Measurements from ENCODE around the gene AVPR1B.

Gene AVPR1B

GRCh38 chr1:206111271-206111927 lies 5.8 kb downstream of the AVPR1B start:
- no peak for DNase-seq (ENCODE audit: low read depth)

- no peak for DNase-seq (ENCODE audit: low read depth)
Observed at GRCh38 chr1:206110820-206111219, 6.4 kb downstream of the AVPR1B start.

- DNase-seq (ENCODE audit: low read depth): no peak
Observed at GRCh38 chr1:206110161-206110560, 7.0 kb downstream of the AVPR1B start.

DNA sequence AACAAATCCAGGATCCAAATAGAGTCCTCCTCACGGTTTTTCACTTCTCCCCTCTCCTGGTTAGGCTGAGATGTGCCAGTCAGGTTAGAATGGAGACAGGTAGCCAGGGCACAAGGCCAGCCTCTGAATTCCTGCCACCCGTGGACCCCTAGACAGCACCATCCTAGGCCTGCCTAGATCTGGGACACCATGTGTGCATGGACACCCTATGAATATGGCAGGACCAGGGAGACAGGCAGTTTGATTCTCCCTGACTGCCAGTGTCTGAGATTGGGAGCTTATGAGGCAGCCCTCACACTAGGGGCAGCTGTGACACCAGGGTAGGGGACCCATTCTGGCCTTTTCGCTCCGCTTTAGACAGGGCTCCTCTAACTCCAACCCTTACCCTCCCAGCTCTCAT lies 7.5 kb downstream of the AVPR1B start:
- DNase-seq (ENCODE audit: low read depth): no peak

GRCh38 chr1:206108635-206109034 lies 8.6 kb downstream of the AVPR1B start:
- DNase-seq (ENCODE audit: low read depth): no peak

DNA sequence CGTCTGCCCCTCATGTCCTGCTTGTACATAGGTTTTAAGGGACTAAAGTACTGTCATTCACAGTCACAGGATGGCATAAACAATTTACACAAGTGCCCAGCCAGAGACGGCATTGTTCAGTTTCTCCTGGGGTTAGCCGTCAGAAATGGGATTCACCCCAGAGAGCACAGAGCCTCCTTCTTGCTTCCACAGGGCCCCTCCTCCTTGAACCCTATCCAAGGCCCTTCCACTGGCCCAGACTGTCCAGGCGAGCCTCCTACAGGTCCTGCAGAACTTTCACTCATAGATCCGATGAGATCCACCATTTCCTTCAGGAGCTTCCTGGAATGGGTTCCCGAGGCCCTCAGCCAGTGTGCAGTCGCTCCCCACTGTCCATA lies 10.0 kb downstream of the AVPR1B start:
- no peak for DNase-seq (ENCODE audit: low read depth)

DNA sequence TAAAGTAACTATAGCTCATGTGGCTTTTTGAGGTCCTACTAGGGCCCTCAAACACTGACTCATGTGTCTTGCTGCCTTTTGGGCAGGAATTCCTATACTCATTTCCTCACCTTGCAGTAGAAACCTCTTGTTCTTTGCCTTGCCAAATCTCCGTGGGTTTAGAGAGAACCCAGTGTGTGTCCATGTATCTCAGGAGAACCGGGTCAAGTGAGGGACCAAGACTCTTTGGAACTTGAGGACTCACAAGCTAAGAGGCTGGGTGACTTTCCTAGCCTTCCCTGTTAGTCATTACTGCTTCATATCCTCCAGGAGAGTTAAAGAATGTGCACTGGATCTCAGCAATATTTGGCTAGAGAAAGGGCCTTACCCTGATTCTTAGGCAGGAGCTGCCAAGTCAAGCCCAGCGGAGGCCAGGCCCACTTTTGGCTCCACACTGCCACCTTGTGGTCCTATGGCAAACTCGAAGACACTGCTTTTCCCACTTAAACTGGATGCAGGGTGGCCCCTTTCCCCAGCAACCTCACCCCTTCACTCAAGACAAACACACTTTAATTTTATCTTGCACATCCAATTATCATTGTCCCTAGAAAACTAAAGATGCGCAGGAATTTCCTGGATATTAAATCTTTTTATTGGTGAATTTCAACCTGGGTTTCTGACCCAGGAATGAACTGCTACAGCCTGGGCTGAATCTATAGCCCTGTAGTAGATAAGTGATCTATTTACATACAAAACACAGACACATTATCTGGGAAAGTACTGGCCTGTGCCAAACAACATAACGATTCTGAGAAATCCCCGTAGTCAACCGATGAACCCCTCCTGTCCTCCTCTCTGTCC lies 10.6 kb downstream of the AVPR1B start:
- DNase-seq (ENCODE audit: low read depth): peak; percentile 34

DNA sequence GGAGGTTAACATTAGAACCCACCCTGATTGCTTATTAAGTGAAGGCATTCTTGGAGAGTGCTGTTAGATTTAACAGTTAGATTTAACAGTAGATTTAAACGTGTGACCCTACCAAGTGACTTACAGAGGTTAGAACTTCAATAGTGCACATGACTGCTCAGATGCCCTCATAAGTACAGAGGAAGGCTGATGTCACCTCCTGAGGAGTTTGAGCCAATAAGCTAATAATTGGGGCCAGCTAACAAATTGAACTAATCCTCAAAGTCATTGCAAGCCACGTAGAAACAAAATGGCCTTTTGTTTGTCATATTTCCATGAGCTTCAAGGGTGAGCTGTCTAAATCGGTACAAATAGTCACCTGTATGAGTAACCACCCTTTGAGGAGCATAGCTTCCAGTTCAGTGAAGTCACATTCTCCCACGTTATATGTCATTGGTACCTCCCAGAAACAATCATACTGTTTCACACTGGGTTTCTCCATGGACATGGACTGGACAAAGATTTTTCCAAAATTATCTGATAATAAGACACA lies 11.7 kb downstream of the AVPR1B start:
- no peak for DNase-seq (ENCODE audit: low read depth)

DNA sequence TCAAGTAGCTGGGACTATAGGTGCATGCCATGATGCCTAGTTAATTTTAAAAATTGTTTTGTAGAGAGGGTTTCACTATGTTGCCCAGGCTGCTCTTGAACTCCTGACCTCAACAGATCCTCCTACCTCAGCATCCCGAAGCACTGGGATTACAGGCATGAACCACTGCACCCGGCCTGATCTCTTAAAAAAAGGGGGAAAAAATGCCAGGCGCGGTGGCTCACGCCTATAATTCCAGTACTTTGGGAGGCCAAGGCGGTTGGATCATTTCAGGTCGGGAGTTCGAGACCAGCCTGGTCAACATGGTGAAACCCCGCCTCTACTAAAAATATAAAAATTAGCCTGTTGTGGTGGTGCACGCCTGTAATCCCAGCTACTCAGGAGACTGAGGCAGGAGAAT lies 13.2 kb downstream of the AVPR1B start:
- no peak for DNase-seq (ENCODE audit: low read depth)

DNA sequence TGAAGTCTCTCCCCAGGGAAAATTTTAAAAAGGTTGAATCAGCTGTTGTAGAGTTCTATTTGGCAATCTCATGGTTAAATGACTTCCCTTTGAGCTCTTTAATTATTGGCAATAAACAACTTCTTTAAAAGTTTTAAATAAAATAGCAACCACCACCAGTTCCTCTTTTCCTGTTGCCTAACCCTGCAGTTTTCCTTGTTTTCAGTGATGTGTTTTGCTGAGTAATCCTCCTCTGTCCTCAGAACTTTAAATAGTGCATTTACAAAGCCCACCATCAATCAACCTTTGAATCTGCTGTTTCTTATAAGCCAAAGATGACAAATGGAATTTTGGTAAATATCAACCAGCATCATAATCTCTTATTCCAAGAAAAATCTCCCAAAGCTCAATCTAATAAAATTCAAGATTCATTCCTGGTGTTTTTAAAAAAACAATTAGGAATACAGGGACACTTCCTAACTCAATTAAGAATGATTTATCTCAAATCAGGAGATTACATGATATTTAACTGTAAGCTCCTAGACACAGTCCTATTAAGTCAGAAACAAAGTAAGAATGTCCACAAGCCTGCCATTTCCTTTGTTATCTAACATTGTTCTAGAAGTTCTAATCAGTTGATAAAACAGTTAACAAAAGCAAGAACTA lies 14.8 kb downstream of the AVPR1B start:
- no peak for DNase-seq (ENCODE audit: low read depth)

GRCh38 chr1:206101351-206102045 lies 15.7 kb downstream of the AVPR1B start:
- no peak for DNase-seq (ENCODE audit: low read depth)

GRCh38 chr1:206100226-206100815 lies 16.9 kb downstream of the AVPR1B start:
- no peak for DNase-seq (ENCODE audit: low read depth)

DNA sequence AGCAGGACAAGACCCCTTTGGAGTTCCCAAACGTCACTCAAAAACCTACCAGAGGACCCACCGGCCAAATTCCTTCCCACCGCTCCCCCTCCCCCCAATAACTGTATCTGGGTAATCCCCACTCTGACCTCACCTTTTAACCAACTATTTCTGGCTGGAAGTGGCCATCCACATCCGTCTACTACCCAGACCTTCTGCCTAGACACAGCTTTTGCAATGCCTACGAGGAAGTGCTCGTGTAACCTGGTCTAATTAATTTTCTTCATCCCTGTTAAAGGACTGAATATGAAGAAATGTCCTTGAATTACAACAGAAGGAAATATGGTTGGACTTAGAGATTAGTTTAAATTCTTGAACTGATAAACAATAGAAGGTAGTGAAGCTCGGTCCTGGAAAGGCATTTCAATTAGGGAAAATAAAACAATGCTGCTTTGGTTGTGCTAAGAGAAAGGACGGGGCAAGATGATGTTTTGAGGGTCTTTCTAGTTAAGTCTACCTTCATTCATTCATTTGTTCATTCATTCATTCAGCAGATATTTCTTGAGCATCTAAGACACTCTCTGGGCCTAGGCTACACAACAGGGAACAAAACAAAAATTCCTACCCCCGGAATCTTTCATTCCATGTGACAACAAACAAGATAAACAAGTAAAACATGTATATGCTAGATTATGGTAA lies 18.8 kb downstream of the AVPR1B start:
- no peak for DNase-seq (ENCODE audit: low read depth)

DNA sequence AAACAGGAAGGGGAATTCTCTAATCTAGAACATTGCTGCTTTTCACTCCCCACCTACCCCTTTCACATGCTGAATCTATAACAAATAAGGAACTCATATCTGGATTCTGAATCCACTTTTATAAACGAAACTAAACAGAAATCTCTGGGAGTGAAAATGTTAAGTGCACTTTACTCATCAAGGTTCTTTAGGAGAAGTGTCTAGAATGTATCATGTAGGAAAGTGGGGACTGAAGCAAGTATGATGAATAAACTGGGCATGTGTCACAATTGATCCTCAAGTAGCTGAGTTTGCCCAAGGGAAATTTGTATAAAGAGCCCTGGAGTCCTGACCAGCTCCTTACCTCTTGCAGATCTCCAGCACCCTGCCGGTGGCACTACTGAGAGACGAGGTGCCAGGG lies 19.8 kb downstream of the AVPR1B start:
- DNase-seq (ENCODE audit: low read depth): no peak

DNA sequence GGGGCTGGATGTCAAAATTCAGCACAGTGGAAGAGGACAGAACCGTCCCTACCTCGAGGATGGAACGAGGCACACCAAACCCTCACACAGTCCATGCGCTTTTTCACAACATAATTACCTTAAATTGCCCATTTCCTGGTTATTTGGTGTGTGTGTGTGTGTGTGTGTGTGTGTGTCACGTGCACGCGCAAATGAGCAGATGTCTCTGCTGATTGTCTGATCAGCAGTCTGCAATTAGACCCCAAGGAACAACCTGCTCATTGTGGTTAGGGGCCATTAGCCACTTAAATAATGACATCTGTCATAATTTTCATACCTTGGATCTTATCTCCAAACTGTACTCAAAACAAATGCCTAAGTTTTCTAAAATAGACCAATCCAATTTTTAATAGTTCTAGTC lies 23.2 kb downstream of the AVPR1B start:
- no peak for DNase-seq (ENCODE audit: low read depth)

- no peak for DNase-seq (ENCODE audit: low read depth)
Observed at GRCh38 chr1:206089341-206089740, 27.8 kb downstream of the AVPR1B start.

DNA sequence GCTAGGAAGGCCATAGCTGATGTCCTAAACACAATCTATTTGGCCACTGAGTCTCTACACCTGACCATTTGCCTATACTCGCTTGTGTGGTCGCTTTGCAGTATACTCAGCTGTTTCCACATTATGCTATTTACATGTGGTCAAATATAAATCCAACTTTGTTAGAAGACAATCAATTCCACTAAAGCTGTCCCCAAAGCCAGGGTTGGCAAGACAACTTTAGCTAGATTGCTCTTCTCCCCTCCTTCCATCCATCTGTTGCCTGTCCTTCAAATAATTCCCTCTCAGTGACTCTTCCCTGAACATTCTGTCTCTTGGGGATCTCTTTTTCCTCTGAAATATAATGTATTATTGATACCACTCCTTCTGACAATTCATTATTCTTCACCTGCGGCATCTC lies 30.1 kb downstream of the AVPR1B start:
- no peak for DNase-seq (ENCODE audit: low read depth)

DNA sequence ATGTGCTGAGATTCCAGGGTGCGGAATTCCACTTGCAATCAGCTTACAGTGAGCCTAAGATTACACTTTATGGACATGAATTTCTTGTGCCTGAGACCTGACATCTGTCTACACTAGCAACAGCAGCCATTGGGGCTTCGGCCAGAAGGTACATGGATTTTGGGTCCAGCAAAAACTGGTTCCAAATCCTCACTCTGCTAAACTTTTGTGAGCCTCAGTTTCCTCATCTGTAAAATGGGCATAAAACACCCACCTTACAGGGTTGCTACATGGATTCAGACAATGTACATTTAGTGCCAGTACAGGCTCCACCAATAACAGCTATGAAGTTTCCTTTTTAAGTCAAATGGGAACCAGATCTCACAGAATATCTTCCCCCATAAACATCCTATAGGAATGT lies 33.4 kb downstream of the AVPR1B start:
- DNase-seq (ENCODE audit: low read depth): no peak

DNA sequence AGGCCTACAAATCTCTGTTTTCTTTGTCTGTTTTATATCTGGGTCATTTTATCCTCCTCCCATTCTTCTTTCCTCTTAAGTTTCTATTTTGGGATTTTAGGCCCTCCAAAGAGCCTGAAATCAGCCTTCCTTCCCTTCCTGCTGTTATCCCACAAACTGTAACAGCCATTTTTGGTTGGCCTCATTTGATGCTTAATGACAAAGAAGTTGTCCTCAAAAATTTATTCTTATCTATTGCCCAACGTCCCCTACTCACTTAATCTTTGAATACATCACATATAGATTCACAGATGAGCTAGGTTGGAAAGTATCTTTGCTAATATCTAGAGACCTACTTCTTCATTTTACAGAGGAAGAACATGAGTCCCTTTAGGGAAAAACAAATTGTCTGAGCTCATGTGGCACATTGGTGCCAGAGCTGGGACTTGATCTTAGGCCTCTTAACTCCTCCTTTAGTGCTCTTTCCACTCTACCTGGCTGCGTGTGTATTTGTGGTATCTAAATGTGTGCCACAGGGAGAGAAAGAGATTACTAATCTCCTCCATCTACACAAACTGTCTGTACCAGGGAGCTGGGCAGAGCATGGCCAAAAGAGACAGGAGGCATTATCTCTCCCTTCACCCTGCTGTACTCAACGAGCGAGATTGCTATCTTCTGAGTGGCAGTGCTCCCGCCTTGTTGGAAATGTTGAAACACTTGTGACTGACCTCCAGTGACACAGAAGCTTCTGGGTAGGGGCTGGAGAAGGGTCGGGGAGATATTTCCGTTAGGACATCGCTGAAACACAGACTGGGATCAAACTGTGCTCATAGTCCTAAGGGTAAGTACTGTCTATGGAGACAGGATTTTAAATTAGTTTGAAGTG lies 34.1 kb downstream of the AVPR1B start:
- no peak for DNase-seq (ENCODE audit: low read depth)

GRCh38 chr1:206081856-206082255 lies 35.3 kb downstream of the AVPR1B start:
- DNase-seq (ENCODE audit: low read depth): no peak

Data from T-helper 22 cell (primary cell).